OCI-LY3 (cell line): ENCODE data around the gene CDK19.

Experiments
- H2AFZ ChIP-seq: fragments of 200-600, 300-600 bp; shearing (Covaris generic); 2 replicates; pipeline ENCODE4 v1.6.0; 2014; ENCODE audit warnings: antibody characterized with exemption, low read depth, low read length
- H3K27ac ChIP-seq: fragments of 200-600, 300-600 bp; sonication (generic); 2 replicates; pipeline ENCODE4 v1.5.1; 2014; ENCODE audit warnings: mild to moderate bottlenecking, low read length, moderate library complexity, mixed read lengths
- H3K27me3 ChIP-seq: fragments of 200-600, 300-600 bp; sonication (generic); 2 replicates; pipeline ENCODE4 v1.6.1; 2014; ENCODE audit warnings: low read depth, low read length, mixed read lengths
- H3K36me3 ChIP-seq: fragments of 200-600, 300-600 bp; sonication (generic); replicated peaks from 2 replicates; pipeline ENCODE3; 2014; ENCODE audit warnings: low read depth, low read length, mixed read lengths
- H3K4me1 ChIP-seq: fragments of 300-600, 200-600 bp; sonication (generic); 2 replicates; pipeline ENCODE4 v1.6.1; 2014; ENCODE audit warnings: low read length, mixed read lengths
- H3K4me2 ChIP-seq: fragments of 200-600, 300-600 bp; sonication (generic); 2 replicates; pipeline ENCODE4 v1.6.1; 2014; ENCODE audit warnings: low read length, mixed read lengths
- H3K4me3 ChIP-seq: fragments of 300-600, 200-600 bp; sonication (generic); 2 replicates; pipeline ENCODE4 v1.5.1; 2014; ENCODE audit warnings: antibody characterized with exemption, mild to moderate bottlenecking, low read length, moderate library complexity
- H3K79me2 ChIP-seq: fragments of 300-600, 200-600 bp; shearing (Covaris generic); 2 replicates; pipeline ENCODE4 v1.6.1; 2014; ENCODE audit warnings: mild to moderate bottlenecking, low read length, mixed read lengths
- H3K9ac ChIP-seq: fragments of 300-600, 200-600 bp; shearing (Covaris generic); 2 replicates; pipeline ENCODE4 v1.6.0; 2014; ENCODE audit warnings: mild to moderate bottlenecking, low read length, moderate library complexity
- H3K9me3 ChIP-seq: fragments of 200-600, 300-600 bp; shearing (Covaris generic); 2 replicates; pipeline ENCODE4 v1.6.1; 2014; ENCODE audit warnings: low read length, mixed read lengths; ENCODE audit not compliant: insufficient read depth
- H4K20me1 ChIP-seq: fragments of 200-600, 300-600 bp; sonication (generic); 2 replicates; pipeline ENCODE4 v1.6.1; 2016; ENCODE audit warnings: low read length, mixed read lengths; ENCODE audit not compliant: insufficient read depth
- CTCF ChIP-seq: fragments of 200-600, 300-600 bp; sonication (generic); IDR thresholded peaks from 2 replicates; pipeline ENCODE4 v1.5.1; 2014; ENCODE audit warnings: antibody characterized with exemption, low read length, low read depth
- EZH2phosphoT487 ChIP-seq: fragments of 200-600 bp; shearing (Covaris generic); IDR thresholded peaks from 2 replicates; pipeline ENCODE4 v1.6.1; 2018; ENCODE audit warnings: antibody characterized with exemption, mixed run types, low read depth

Gene CDK19

GRCh38 chr6:110626442-110626841, 188.8 kb downstream of the CDK19 start:
- TF ChIP-seq EZH2phosphoT487 (no peak), CTCF (no peak)
- no peaks in the 10 kb centered on the region for H3K9me3 ChIP-seq
- no peaks in the 10 kb centered on the region for H3K79me2 ChIP-seq
- no peak overlapping the region for H3K4me3 ChIP-seq
- no peaks in the 10 kb centered on the region for H3K27me3 ChIP-seq
- H4K20me1 ChIP-seq: no peaks in the 10 kb centered on the region
- H3K9ac ChIP-seq: no peak overlapping the region
- H3K27ac ChIP-seq: no peak overlapping the region
- peaks cover 2% of the 10 kb centered on the region for H3K36me3 ChIP-seq
- H3K4me1 ChIP-seq: no peaks in the 10 kb centered on the region
- no peak overlapping the region for H2AFZ ChIP-seq
- H3K4me2 ChIP-seq: no peak overlapping the region

- H3K4me2 ChIP-seq: no peak overlapping the region
- H4K20me1 ChIP-seq: no peaks in the 10 kb centered on the region
- H3K4me3 ChIP-seq: no peak overlapping the region
- H3K9ac ChIP-seq: no peak overlapping the region
- TF ChIP-seq EZH2phosphoT487 (no peak), CTCF (no peak)
- H3K27me3 ChIP-seq: no peaks in the 10 kb centered on the region
- H3K36me3 ChIP-seq: peaks cover 2% of the 10 kb centered on the region
- H2AFZ ChIP-seq: no peak overlapping the region
- no peaks in the 10 kb centered on the region for H3K9me3 ChIP-seq
- H3K4me1 ChIP-seq: no peaks in the 10 kb centered on the region
- H3K27ac ChIP-seq: no peak overlapping the region
- H3K79me2 ChIP-seq: no peaks in the 10 kb centered on the region
Observed at GRCh38 chr6:110625883-110626282, 189.4 kb downstream of the CDK19 start.

GRCh38 chr6:110622912-110623578, 192.2 kb downstream of the CDK19 start:
- H3K27me3 ChIP-seq: no peaks in the 10 kb centered on the region
- no peaks in the 10 kb centered on the region for H3K9me3 ChIP-seq
- no peaks in the 10 kb centered on the region for H4K20me1 ChIP-seq
- H3K4me3 ChIP-seq: no peak overlapping the region
- H2AFZ ChIP-seq: no peak overlapping the region
- no peaks in the 10 kb centered on the region for H3K79me2 ChIP-seq
- H3K36me3 ChIP-seq: peaks cover 2% of the 10 kb centered on the region
- no peak for TF ChIP-seq CTCF
- TF ChIP-seq EZH2phosphoT487: no peak
- H3K4me2 ChIP-seq: no peak overlapping the region
- no peak overlapping the region for H3K9ac ChIP-seq
- H3K4me1 ChIP-seq: peaks cover 11% of the 10 kb centered on the region
- H3K27ac ChIP-seq: no peak overlapping the region

- Histone ChIP-seq H3K9me3 (no peaks in the 10 kb centered on the region), H3K4me1 (peaks cover 26% of the 10 kb centered on the region), H3K36me3 (peaks cover 6% of the 10 kb centered on the region), H3K9ac (no peak overlapping the region), H3K4me3 (no peak overlapping the region), H4K20me1 (no peaks in the 10 kb centered on the region), H3K79me2 (no peaks in the 10 kb centered on the region), H3K27ac (no peak overlapping the region), H2AFZ (no peak overlapping the region), H3K4me2 (no peak overlapping the region), H3K27me3 (no peaks in the 10 kb centered on the region)
- TF ChIP-seq CTCF (no peak), EZH2phosphoT487 (no peak)
Observed at GRCh38 chr6:110621061-110621460, 194.2 kb downstream of the CDK19 start.
